ENCODE data around the gene MYL6.
"Not testable (repeated sequence)": the region's sequence is repeated elsewhere in the genome, so short reads cannot be mapped to it uniquely, and the experiment has no call there.

Gene MYL6

DNA sequence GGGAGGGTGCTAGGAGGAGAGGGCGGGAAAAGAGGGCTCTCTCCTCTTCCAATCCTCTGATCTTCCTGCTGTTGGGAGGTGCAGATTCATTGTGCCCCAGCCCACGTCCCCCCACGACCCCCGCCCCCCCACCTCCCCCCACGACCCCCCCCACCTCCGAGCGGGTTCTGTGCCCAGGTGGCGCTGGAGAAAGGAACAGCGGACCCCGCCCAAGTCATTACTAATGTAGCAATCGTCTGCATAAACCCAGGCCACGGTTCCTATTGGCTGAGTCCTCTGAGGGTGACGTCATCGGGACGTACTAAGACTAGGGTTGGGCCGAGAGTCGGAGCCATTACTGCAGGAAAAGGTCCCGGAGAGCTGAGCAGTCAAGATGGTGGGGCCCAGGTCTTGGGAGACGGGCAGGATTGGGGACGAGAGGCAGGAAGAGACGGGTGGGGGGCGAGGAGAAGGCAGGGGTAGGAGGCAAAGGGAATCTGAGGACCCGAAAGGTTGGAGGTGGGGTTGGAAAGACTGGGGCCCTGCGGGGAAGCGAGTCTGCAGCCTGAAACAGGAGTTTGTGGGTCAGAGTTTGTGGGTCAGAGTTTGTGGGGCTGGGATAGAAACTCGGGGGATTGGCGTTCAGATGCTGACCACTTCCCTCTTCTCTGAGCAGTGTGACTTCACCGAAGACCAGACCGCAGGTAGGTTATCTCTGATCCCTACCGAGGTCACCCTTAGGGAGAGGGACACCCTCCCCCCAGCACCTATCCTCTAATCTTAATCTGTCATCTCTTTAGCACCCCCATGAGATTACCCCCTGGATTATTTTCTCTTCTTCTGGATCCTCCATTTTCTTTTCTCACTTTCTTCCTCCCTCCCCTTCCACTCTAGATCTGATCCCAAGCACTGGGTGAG lies at the start of gene MYL6:
MYL6 (plus strand) TSS at position 331 of the 897 bp plus-strand sequence; CDS start at position 374, 43 bp downstream.
- DNase-seq = peak; percentile 87

- no peak for DNase-seq
These were observed 47.6 kb upstream of the MYL6 start for GRCh38 chr12:56110571-56110970.

DNA sequence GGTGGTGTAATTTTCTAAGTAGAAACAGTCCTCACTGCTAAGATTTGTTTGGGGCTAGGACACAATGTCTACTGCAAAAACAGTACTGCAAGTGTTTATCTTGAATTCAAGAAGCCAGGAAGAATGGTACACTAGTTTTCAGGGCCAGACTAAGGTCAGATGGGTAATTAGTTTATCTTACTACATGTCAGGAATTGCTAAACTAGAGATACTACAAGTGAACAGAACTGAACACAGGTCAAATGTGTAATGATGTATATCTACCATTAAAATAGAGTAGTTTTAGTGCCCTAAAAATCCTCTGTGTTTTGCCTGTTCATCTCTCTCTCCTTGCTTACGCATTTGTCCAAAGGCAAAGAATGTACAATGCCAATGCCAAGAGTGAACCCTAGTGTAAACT lies 44.1 kb upstream of the MYL6 start:
- DNase-seq = no peak

- DNase-seq = no peak
These were observed 42.8 kb upstream of the MYL6 start for GRCh38 chr12:56115329-56115728.

DNA sequence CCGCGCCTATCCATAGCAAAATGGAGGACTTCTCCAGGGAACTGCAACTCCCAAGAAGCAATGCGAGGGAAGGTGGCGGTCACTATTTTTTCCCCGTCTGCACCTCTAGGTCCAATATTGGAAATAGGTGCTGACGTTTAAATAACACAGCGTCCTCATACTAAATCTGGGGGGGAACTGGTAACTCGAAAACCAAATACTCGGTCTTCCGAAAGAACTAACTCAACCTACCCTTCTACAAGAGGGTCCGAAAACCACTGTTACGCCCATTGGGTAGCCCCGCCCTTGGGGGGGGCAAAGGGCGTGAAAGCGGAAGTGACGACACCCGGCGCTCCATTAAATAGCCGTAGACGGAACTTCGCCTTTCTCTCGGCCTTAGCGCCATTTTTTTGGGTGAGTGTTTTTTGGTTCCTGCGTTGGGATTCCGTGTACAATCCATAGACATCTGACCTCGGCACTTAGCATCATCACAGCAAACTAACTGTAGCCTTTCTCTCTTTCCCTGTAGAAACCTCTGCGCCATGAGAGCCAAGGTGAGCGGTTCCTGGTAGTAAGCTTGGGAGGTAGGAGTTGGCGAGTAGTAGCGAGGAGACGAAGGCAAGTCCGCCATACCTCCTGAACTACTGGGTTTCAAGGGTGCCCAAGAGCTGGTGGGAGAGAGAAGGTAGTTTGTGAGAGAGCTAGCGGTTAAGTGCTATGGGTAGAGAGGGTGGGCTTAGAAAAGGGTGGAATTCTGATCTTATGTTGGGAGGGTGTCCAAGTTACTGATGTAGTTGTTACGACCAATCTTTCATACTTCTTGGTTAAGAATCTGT lies 41.7 kb upstream of the MYL6 start, which contains the start of gene RPL41:
RPL41 (plus strand) TSS at position 367 of the 815 bp plus-strand sequence.
- no peak for DNase-seq

GRCh38 chr12:56117082-56117706 lies 41.0 kb upstream of the MYL6 start:
- not testable (repeated sequence) for DNase-seq

DNA sequence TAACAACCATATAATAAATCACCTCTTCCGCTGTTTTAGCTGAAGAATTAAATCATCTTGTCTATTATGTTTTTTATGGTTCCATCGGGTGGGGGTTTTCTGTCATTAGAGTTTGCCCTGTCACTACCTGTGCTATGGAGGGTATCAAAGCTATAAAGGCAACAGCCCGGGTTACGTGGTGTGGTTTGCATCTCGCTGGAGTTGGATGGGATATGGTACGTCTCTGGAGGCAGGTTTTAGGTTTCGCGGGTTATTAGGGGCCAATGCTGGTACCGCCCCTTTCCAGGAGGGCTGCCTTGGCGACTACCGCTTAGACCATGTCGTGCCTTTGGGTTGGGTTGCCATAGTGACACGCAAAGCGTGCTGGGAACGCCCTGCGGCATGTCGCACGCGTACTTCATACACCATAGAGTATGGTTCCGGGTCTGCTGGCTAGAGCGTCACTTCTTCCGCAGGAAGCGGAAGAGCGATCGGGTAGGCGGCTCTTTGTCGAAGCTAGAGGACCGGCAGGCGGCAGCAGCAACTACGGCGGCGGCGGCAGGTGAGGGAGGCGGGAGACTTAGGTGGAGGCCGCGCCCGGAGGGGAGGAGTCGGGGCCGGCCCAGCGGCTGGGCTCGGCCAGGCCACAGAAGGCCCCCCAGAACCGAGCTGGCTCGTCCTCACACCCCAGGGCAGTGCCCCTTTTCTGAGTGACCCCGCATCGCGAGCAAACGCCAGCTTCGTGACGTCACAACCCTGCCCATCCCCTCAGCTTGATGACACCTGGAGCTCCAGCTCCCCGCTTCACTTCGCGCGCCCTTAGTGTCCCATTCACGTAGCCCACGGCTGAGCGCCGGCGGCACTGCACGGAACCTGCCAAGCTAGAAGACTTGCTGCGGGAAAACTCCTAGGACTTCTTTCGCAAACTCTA lies 40.1 kb upstream of the MYL6 start, which contains the start of gene ZC3H10:
ZC3H10 (plus strand) TSS at position 489 of the 910 bp plus-strand sequence. CDS start 2,297 bp downstream, outside the sequence.
- peak; percentile 69 for DNase-seq

GRCh38 chr12:56118688-56119357 lies 39.3 kb upstream of the MYL6 start:
- DNase-seq = no peak

DNA sequence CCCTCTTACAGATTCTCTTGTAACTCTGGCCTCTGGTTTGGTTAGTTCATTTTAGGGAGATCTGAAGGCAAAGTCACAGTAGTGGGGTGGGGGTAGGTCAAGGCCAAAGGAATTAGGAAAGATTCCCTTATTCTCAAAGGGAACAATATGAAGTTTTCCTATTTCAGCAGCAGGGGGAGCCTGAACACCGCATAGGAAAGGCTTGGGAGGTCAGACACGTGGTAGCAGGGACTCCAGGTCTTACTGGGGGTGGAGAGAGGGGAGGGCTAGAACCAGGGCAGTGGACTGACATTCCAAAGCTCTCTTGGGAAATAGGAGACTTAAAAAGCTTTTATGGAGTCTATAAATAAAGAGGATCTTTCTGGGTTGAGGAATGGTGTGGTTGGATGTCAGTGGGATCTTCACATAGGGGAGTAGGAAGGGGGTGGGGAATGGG lies 38.8 kb upstream of the MYL6 start:
- peak; percentile 67 for DNase-seq

DNA sequence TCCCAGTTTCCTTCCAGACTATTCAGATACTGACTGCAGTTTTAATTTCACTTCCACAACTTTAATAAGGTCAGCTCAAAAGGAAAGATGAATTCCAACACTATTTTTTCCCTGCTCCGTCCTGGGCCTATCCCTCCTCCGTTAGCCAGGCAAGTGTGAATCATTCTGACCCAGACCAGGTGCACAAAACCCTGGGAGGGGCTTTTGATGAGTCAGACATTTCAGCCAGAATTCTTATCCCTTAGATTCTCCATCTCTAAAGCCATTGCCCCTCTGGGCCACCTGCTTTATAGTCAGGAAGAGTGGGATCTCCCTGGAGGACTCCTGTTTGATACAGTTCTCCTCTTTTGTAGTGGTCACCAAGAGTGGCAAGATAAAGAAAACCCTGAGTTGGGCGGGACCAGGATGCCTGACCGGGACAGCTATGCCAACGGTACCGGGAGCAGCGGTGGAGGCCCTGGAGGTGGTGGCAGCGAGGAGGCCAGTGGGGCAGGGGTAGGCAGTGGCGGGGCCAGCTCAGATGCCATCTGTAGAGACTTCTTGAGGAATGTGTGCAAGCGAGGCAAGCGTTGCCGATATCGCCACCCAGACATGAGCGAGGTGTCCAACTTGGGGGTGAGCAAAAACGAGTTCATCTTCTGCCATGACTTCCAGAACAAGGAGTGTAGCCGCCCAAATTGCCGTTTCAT lies 37.9 kb upstream of the MYL6 start:
- no peak for DNase-seq

DNA sequence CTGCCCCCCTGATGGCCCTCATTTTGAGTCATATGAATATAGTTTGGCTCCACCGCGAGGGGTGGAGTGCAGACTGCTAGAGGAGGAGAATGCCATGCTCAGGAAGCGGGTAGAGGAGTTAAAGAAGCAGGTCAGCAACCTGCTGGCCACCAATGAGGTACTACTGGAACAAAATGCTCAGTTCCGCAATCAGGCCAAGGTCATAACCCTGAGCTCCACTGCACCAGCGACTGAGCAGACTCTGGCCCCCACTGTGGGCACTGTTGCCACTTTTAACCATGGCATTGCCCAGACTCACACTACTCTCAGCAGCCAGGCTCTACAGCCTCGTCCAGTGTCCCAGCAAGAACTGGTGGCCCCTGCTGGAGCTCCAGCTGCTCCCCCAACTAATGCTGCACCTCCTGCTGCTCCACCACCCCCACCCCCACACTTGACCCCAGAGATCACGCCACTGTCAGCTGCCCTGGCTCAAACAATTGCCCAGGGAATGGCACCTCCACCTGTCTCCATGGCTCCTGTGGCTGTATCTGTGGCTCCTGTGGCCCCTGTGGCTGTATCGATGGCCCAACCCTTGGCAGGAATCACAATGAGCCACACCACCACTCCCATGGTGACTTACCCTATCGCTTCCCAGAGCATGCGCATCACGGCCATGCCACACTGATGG lies 36.8 kb upstream of the MYL6 start:
- DNase-seq = no peak

DNA sequence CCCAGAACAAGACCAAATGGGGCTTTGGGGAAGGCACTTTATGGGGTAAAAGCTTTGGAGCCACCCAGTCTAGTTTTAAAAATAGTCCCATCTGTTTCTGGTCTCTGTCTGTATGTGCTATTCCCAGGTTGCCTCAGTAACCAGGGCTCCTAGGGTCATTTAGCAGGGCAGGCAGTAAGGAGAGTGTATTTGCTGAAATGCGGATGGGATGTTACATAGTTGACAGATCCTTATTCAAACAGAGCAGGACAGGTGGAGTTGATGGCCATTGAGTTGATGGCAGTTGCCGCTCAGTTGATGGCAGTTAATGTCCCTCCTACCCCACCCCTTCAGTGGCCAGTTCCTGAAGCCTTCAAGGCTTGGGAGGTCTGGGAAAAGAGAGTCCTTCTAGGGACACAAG lies 35.5 kb upstream of the MYL6 start:
- DNase-seq = no peak

GRCh38 chr12:56124133-56124532 lies 34.0 kb upstream of the MYL6 start:
- no peak for DNase-seq

- DNase-seq = no peak
These were observed 31.4 kb upstream of the MYL6 start for GRCh38 chr12:56126732-56127239.

DNA sequence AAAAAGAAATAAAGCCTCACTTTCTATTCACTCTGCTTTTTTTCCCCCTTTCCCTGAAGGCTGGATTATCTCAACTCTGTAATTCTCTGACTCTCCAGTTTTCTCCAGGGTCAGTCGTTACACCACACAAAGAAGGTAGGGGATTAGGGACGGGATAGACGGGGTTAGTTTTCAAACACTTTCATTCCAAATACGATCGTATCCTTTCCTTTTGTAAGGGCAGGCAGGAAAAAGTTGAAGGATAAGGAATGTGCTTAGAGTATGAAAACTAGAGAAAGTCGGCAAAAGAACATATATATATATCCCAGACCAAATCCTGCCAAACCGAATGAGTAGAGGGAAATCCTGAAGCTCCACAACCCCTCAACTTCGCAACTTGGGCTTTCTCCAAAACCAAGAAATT lies 30.7 kb upstream of the MYL6 start:
- DNase-seq = no peak

- peak; percentile 87 for DNase-seq
These were observed 30.1 kb upstream of the MYL6 start, which contains the start of gene ESYT1 for GRCh38 chr12:56127888-56128669. Gene ESYT1 (plus strand): TSS chr12:56128267. CDS start chr12:56128320, 53 bp downstream.

DNA sequence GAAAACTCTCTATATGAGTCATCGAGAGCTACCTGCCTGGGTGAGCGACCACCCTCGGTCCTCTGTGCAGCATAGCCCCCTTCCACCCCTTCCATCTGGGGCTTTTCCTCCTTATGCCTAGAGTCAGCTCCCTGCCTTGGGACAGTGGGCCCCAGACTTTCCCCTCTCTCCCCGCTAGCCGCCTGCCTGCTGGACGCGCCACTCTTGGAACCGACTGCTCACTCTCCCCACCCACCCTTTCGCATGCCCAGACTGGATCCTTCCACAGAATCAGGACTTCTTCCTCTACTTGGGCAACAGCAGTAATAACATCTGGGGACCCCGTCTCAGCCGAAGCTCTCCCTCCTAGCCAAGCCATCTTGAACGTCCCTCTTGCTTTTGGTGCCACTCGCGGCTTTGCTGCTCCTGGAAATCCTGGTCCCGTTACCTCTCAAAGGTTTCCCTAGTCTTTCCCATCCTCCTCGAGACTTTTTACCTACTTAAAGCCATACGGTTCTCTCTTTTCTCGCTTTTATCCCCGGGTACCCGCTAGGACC lies 29.4 kb upstream of the MYL6 start:
- DNase-seq = no peak

DNA sequence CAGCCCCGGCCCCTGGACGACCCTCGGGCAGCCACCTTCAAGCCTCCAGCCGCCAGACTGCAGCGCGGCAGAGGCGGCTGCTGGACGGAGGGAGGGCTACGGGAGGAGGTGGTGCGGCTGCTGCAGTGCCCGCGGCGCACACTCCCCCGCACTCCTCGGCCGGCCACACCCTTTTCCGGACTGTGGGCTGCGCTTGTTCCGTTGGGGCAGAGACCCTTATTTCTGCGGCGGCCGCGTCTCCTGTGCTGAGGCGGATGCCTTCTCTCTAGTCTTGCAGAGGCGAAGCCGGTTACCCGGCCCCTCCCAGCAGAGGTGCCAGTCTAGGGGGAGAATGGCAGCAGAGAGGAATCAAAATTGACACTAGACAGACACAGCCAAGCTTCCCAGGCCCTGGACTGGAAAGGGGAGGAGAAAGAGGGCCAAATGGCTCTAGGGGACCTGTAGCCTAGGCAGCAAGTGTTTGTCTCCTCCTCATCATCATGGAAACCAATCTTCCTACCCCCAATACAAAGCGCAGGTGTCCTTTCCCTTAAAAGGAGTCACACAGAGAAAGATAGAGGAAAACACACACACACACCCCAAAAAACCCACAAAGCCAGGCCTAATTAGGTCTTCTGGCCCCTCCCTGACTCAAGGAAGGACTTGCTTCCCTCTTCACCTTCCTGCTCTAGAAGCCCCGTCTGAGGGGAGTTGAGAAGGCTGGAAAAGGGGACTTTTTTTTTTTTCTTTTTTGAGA lies 28.8 kb upstream of the MYL6 start:
- peak; percentile 41 for DNase-seq
